Spleen (tissue), 7 donors: Measurements from ENCODE around the gene DPEP2.

Experiments
- CTCF ChIP-seq, 11 experiments: fragments of 200-600 bp in 7 of 11; fragments of 450-650 bp in 4 of 11; sonication (generic) in 4 of 11; IDR thresholded peaks in 8 of 11; conservative IDR thresholded peaks in 3 of 11; 1 replicate in 7 of 11; 2 replicates in 4 of 11; pipeline versions ENCODE4 v1.4.0 to v1.8.0; 2016 to 2021; ENCODE audit warnings: antibody characterized with exemption in 11 of 11, inconsistent platforms in 4 of 11, mild to moderate bottlenecking in 1 of 11
- POLR2AphosphoS5 ChIP-seq, 3 donors: sonication (generic); formaldehyde crosslinking; IDR thresholded peaks; one replicate each; pipeline ENCODE4 v1.5.1; 2017; ENCODE audit warnings: antibody characterized with exemption in 3 of 3
- donor health status: DM: no; HTN: no; CAD: no; lungs with moderate emphysema.
- donor health status: DM: no; HTN: no; CAD: no.
- donor health status: DM: no; HTN: no; CAD: no.

- TF ChIP-seq CTCF (IDR thresholded peaks at IDR 0.05 in 8 of 11, conservative IDR thresholded peaks at IDR 0.05 in 3 of 11) (no peak), POLR2AphosphoS5 (IDR thresholded peaks at IDR 0.05) (peak in 1 of 3 donors; percentile 22)
Measured at GRCh38 chr16:67954421-67955196, 44.7 kb downstream of the DPEP2 start.
